ENCODE results near the gene COL5A1. TPM values are rescaled to one million over a fixed set of nuclear protein-coding genes. Genes with fewer than 3 reads are reported as not detected.
"Not testable (repeated sequence)": the region's sequence is repeated elsewhere in the genome, so short reads cannot be mapped to it uniquely, and the experiment has no call there.

The COL5A1 gene
- polyA plus RNA-seq, 3 donors from 2014 or later, result not detected

DNA sequence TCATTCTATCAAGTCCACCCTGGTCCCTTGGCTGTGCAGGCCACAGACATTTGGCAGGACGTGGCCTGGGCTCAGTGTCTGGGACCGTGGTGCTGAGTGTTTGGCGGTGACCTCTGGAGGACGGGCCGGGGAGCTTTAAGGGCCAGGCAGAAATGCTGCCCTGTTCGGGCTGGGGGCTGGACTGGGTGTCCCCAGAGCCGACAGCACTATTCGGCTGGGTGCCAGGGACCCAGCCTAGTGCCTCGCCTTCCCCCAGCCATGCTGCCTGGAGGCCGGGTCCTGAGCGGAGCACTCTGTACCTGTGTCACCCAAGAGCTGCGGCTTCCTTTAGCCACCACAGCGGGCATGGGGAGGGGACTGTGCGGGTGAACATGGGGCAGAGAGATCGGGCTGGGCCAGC lies 40.4 kb downstream of the COL5A1 start:
- no peak for DNase-seq
- peaks cover 0 to 3% (median 1%) of the 10 kb centered on the region in 3 donors for H3K27me3 Mint-ChIP-seq (ENCODE audit: low read depth in 3 of 3)
- no peak overlapping the region for H3K27ac Mint-ChIP-seq
- no peaks in the 10 kb centered on the region for H3K9me3 Mint-ChIP-seq
- no peaks in the 10 kb centered on the region for H3K4me1 Mint-ChIP-seq
- no peak overlapping the region for H3K4me3 Mint-ChIP-seq
- no peaks in the 10 kb centered on the region for H3K36me3 Mint-ChIP-seq

DNA sequence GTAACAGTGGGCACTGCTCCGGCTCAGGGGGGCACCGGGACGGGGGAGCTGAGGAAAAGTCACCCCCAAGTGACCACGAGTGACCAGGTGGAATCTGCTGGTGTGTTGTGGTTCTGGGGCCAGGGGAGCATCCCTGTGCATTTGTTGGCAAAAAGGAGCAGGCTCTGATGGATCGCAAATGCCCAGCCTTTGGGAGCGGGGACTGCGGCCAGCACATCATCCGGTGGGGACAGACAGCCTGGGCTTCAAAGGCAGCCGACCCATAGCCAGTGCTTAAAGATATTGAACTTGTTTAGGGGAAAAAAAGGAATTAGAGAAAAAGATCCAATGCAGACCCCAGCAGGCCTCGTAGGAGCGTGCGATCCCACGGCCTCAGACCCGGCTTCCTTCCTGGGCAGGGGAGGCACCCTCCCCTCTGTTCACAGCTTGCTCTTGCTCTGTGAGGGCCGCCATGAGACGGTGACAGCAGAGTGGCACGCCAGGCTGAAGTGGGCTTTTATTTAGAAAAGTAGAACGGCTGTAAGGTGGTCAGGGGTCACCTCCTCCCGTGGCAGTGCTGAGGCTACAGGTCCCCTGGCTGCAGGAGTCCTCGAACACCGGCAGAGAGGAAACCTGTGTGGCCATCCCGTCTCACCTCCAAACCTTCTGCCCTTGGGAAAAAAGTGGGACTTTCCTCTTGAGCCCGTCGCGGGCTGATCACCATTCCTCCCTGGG lies 41.2 kb downstream of the COL5A1 start:
- Mint-ChIP-seq H3K9me3 (no peaks in the 10 kb centered on the region), H3K4me1 (no peaks in the 10 kb centered on the region), H3K27ac (no peak overlapping the region), H3K36me3 (no peaks in the 10 kb centered on the region), H3K27me3 (ENCODE audit: low read depth in 3 of 3) (peaks cover 0 to 1% (median 0%) of the 10 kb centered on the region in 3 donors), H3K4me3 (no peak overlapping the region)
- no peak for DNase-seq

DNA sequence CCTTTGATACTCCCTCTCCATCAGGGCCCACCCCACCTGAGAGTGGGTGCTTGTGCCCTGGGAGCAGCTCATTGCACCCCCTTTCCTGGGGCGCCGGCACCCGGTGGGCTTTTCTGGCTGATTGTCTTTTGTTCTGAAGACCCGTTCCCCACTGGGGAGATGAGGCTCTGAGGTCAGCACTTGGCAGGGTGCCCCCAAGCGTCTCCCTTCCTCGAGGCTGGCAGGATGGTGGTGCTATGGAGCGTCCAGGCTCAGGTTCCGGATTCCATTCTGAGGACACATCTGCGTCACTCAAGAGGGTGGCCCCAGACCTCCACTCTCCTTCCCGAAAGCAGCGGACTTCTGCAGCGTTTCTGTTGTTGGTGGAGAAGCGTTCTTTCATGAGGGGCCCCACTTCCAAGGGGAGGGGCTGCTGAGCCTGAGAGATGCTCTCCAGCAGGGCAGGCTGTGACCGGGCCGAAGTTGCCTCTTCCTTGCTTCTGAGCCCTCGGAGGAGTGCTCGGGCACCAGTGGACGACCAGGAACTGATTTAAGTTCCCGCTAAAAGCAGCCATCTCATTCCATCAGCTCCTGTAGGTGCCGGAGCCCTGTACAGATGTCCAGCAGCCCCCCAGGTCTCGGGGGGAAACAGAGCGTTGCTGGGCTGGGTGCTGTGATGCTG lies 42.2 kb downstream of the COL5A1 start:
- H3K4me3 Mint-ChIP-seq, result no peak overlapping the region
- H3K27me3 Mint-ChIP-seq (ENCODE audit: low read depth in 3 of 3), result peaks cover 0 to 1% (median 0%) of the 10 kb centered on the region in 3 donors
- no peak overlapping the region for H3K27ac Mint-ChIP-seq
- H3K4me1 Mint-ChIP-seq, result no peaks in the 10 kb centered on the region
- no peaks in the 10 kb centered on the region for H3K9me3 Mint-ChIP-seq
- no peak for DNase-seq
- no peaks in the 10 kb centered on the region for H3K36me3 Mint-ChIP-seq

DNA sequence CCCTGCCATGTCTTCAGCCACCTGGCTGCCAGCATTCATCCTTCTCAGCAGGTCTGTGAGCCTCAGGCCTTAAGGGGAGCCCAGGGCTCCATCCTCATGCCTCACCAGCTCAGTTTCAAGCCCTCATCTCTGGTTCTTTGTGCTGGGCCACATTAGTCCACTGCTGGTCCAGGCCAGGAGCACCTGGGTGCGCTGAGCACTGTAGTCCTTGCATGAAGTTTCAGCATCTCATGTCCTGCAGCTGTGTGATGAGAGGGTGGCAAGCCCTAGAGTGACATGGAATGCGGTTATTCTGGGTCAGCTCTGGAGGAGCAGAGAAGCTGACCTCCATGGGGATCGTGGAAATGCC lies 42.7 kb downstream of the COL5A1 start:
- Mint-ChIP-seq H3K27me3 (ENCODE audit: low read depth in 3 of 3) (peaks cover 0 to 1% (median 0%) of the 10 kb centered on the region in 3 donors), H3K9me3 (no peaks in the 10 kb centered on the region), H3K36me3 (no peaks in the 10 kb centered on the region), H3K4me1 (no peaks in the 10 kb centered on the region), H3K4me3 (no peak overlapping the region), H3K27ac (no peak overlapping the region)
- no peak for DNase-seq

DNA sequence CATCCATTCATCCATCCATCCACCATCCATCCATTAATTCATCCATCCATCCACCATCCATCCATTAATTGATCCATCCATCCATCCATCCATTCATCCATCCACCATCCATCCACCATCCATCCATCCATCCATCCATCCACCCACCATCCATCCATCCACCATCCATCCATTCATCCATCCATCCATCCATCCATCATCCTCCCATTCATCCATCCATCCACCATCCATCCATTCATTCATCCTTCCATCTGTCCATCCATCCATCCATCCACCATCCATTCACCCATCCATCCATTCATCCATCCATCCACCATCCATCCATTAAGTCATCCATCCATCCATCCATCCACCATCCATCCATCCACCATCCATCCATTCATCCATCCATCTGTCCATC lies 43.3 kb downstream of the COL5A1 start:
- H3K9me3 Mint-ChIP-seq; H3K36me3 Mint-ChIP-seq; DNase-seq; H3K27me3 Mint-ChIP-seq (ENCODE audit: low read depth in 3 of 3); H3K27ac Mint-ChIP-seq; H3K4me1 Mint-ChIP-seq; H3K4me3 Mint-ChIP-seq: not testable (repeated sequence)

DNA sequence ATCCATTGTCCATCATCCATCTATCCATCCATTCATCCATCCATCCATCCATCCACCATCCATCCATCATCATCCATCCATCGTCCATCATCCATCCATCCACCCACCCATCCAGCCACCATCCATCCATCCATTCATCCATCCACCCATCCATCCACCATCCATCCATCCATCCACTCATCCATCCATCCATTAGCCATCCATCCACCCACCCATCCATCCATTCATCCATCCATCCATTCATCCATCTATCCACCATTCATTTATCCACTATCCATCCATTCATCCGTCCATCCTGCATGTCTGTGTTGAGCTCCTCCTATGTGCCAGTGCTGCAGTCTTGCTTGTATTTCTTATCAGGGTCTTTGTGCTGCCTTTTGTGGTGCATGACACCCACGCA lies 44.2 kb downstream of the COL5A1 start:
- no peaks in the 10 kb centered on the region for H3K36me3 Mint-ChIP-seq
- H3K27ac Mint-ChIP-seq, result no peak overlapping the region
- no peaks in the 10 kb centered on the region for H3K9me3 Mint-ChIP-seq
- no peaks in the 10 kb centered on the region for H3K4me1 Mint-ChIP-seq
- peaks cover 0 to 1% (median 0%) of the 10 kb centered on the region in 3 donors for H3K27me3 Mint-ChIP-seq (ENCODE audit: low read depth in 3 of 3)
- H3K4me3 Mint-ChIP-seq, result no peak overlapping the region
- DNase-seq, result no peak

DNA sequence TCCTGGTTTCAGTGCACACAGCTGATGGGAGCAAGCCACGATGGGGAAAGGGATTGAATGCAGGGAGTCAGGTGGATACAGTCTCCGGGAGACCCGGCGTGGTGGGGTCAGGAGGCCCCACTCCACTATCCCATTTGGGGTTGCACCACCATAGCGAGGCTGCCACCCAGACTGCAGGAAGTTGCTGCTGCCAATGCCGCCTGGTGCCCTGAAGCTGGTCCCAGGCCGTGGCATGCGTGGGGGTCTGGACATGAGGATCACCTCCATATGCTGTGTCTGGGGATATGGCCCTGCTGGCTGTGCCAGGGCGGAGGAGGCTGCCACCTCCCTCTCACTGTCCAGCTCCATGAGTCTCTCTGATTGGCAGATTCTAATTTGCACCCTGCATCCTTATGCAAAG lies 45.3 kb downstream of the COL5A1 start:
- Mint-ChIP-seq H3K27me3 (ENCODE audit: low read depth in 3 of 3) (peaks cover 0 to 1% (median 1%) of the 10 kb centered on the region in 3 donors), H3K9me3 (no peaks in the 10 kb centered on the region), H3K36me3 (no peaks in the 10 kb centered on the region), H3K27ac (no peak overlapping the region), H3K4me3 (no peak overlapping the region), H3K4me1 (no peaks in the 10 kb centered on the region)
- no peak for DNase-seq

DNA sequence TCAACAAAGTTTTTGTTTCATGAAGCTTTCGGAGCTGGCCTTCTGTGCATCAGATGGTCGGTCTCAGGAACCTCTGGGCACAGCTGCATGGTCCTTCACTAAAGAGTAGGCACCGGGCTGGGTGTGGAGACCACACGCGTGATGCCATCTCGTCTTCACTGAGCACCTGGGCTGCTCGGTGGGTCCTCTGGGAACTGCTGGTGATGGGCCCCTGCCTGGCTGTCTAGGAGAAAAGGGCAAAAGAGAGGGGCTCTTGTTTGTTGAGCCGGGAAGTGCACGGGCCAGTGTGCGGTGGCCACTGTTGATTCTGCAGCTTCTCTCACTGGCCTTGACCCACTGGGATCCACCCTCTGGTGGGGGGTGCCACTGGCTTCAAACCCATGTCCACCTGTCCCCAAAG lies 46.0 kb downstream of the COL5A1 start:
- H3K27ac Mint-ChIP-seq, result no peak overlapping the region
- DNase-seq, result no peak
- no peak overlapping the region for H3K4me3 Mint-ChIP-seq
- no peaks in the 10 kb centered on the region for H3K36me3 Mint-ChIP-seq
- H3K27me3 Mint-ChIP-seq (ENCODE audit: low read depth in 3 of 3), result peaks cover 0 to 1% (median 1%) of the 10 kb centered on the region in 3 donors
- H3K4me1 Mint-ChIP-seq, result no peaks in the 10 kb centered on the region
- H3K9me3 Mint-ChIP-seq, result no peaks in the 10 kb centered on the region

DNA sequence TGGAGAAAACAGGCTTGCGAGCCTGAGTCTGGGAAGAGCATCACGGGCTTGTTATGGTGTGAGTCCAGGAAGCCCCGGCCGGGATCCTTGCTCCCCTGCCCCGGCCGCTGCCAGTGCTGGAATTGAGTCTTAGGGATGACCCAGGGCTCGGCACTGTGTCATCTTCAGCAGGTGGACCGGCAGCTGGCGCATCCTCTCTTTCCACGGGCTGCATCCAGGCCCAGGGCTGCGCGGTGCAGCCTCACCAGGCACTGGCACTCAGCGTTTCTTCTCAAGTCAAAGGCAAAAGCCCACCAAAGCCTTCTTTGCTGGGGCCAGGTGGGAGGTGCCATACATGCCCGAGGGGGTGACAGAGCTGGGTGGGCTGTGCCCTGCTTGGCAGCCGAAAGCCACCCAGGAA lies 46.6 kb downstream of the COL5A1 start:
- Mint-ChIP-seq H3K4me3 (no peak overlapping the region), H3K36me3 (no peaks in the 10 kb centered on the region), H3K27me3 (ENCODE audit: low read depth in 3 of 3) (peaks cover 0 to 1% (median 0%) of the 10 kb centered on the region in 3 donors), H3K9me3 (no peaks in the 10 kb centered on the region), H3K27ac (no peak overlapping the region), H3K4me1 (peaks cover 0 to 2% of the 10 kb centered on the region in 2 donors)
- DNase-seq, result no peak

DNA sequence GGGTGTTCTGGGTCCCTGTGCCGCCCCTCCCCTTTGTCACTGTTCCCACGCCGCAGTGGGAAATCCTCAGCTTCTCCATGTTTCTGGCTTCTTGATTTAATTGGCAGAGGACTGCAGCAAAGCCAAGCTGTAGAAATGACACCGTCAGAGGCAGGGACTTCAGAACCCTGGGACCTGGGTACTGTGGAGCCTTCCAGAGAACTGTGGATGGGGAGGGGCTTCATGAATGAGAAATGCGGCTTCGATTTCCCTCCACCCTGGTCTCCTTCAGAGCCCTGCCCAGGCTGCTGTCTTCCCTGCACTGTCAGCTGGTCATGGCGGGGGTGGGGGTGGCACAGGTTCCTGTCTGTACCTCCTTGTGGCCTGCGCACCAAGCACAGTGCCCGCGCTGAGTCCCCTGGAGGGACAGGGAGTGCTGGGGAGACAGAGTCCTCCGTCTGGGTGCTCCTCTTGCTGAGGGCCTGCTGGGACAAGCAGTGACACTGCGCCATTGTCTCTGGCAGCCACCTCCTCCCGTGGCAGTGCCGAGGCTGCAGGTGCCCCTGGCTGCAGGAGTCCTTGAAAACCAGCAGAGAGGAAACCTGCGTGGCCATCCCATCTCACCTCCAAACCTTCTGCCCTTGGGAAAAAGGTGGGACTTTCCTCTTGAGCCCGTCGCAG lies 47.2 kb downstream of the COL5A1 start:
- no peak for DNase-seq
- Mint-ChIP-seq H3K9me3 (no peaks in the 10 kb centered on the region), H3K4me1 (peaks cover 0 to 2% of the 10 kb centered on the region in 2 donors), H3K4me3 (no peak overlapping the region), H3K27ac (no peak overlapping the region), H3K36me3 (no peaks in the 10 kb centered on the region), H3K27me3 (ENCODE audit: low read depth in 3 of 3) (peaks cover 0 to 1% (median 0%) of the 10 kb centered on the region in 3 donors)

DNA sequence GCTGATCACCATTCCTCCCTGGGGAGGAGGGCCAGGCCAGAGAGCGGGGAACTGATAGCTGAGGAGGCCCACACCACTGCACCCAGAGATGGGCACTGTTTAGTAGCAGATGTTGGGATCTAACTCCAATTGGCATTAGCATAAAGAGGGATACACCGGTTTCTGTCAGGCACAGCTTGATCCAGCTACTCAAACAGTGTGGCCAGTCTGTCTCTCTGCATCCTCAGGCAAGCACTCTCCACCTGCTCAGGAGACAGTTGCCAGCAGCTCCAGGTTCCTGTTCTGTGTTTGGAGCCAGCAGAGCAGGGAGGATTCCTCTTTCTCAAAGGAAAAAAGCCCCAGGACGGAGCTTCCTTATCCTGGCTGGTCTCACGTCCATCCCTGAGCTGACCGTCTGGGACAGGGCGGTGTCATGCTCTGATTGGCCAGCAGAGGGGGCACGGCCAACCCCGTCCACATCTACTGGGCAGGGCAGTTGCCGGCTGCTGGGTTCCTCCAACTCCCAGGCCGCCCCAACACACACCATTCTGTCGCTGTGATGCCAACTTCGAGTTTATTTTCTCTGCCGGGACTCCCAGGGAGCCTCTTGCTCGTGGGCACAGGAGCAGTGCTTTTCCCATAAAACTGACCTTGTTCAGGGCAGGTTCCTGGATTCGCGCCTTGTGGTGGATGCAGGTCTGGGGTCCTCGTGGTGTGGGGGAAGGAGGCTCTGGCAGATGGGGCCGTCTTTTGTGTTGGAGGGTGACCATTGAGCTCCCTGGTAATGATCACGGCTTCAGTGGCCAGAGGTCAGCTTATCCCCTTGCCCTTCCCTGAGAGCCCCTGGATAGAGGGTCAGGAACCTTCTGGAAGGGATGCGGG lies 47.9 kb downstream of the COL5A1 start:
- DNase-seq, result no peak
- Mint-ChIP-seq H3K27ac (no peak overlapping the region), H3K9me3 (no peaks in the 10 kb centered on the region), H3K4me3 (no peak overlapping the region), H3K4me1 (peaks cover 0 to 2% of the 10 kb centered on the region in 2 donors), H3K36me3 (no peaks in the 10 kb centered on the region), H3K27me3 (ENCODE audit: low read depth in 3 of 3) (peaks cover 0 to 1% (median 0%) of the 10 kb centered on the region in 3 donors)

DNA sequence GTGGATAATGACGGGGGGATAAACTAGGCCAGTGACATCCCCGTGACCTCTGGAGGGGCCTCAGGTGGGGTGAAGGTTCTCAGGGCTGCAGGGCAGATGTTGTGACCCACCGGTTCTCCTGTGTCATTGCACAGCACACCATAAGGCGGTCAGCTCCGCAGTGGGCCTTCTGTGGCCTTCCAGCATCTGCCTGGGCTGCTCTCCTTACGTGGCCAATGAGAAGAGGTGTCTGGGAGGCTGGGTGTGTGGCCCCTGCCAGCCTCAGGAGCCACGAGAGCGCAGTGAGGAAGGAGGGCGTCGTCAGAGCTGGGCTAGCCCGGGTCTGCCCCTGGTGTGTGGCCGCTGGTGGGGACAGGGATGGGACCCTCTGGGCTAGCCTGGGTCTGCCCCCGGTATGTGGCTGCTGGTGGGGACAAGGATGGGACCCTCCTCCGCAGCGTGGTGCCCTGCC lies 48.7 kb downstream of the COL5A1 start:
- H3K27me3 Mint-ChIP-seq (ENCODE audit: low read depth in 3 of 3), result peaks cover 0 to 1% (median 0%) of the 10 kb centered on the region in 3 donors
- no peak overlapping the region for H3K27ac Mint-ChIP-seq

DNA sequence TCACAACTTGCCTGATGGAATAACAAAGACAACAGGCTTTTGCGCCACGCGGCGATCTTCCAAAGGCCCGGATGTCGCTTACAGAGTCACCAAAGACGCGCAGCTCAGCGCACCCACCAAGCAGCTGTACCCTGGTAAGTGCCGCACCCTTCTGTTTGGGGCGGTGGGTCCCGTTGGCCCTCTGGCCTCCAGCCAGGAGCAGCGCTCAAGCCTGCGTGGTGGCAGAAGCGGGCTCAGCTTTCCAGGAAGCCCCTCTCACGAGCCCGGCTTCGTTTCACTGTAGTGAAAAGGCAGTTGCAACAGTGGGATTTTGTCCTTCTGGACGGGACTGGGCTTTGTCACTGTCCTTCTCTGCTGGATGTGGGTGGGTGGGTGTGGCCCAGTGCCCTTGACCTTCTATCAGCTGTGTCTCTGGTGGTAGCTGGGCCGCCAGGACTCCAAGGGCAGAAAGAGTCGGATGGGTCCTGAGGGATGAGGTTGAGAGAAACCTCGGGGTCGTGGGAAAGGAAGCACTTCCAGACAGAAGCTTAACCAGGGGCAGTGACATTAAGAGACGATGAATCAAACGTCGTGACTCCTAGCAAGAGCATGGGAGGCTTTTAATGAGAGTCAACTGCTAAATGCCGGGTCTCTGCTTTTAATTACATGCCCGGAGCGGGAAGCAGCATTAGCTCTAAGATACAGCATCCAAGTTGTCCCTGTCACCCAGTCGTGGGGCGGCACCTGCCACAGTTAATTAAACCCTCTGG lies 49.5 kb downstream of the COL5A1 start:
- no peak for DNase-seq
- H3K4me1 Mint-ChIP-seq, result peaks cover 0 to 2% of the 10 kb centered on the region in 2 donors
- H3K27ac Mint-ChIP-seq, result no peak overlapping the region
- H3K4me3 Mint-ChIP-seq, result no peak overlapping the region
- no peaks in the 10 kb centered on the region for H3K36me3 Mint-ChIP-seq
- peaks cover 0 to 1% (median 0%) of the 10 kb centered on the region in 3 donors for H3K27me3 Mint-ChIP-seq (ENCODE audit: low read depth in 3 of 3)
- no peaks in the 10 kb centered on the region for H3K9me3 Mint-ChIP-seq

More for the DNA sequence above, 48.7 kb downstream of the COL5A1 start:
- H3K4me1 Mint-ChIP-seq, result peaks cover 0 to 2% of the 10 kb centered on the region in 2 donors
- no peaks in the 10 kb centered on the region for H3K36me3 Mint-ChIP-seq
- no peak overlapping the region for H3K4me3 Mint-ChIP-seq
- H3K9me3 Mint-ChIP-seq, result no peaks in the 10 kb centered on the region
- DNase-seq, result no peak
